Activated CD8-positive, alpha-beta T cell treated with anti-CD3 and anti-CD28 coated beads, Interleukin-2, amount 10 ng/mL, durations not matched to agents 7 days and 5 days (primary cell): Measurements from ENCODE around the gene KDM7A. TPM values are rescaled to one million over a fixed set of nuclear protein-coding genes. Genes with fewer than 3 reads are reported as not detected.

Experiments
- ATAC-seq: fragments of 150-1000 bp; cut with Tn5 transposase; one replicate; pipeline ENCODE4 v1.10.0; 2021; ENCODE audit warnings: moderate library complexity
- CTCF ChIA-PET: fragments of 350-600 bp; sonication (Branson Sonifier 250); formaldehyde crosslinking; loops from one replicate; lab custom pipeline; 2021; ENCODE audit warnings: antibody characterized with exemption; lab: Charles Lee
- POLR2A ChIA-PET: fragments of 350-600 bp; sonication (Branson Sonifier 250); formaldehyde crosslinking; loops from one replicate; lab custom pipeline; 2021; ENCODE audit warnings: antibody characterized with exemption; lab: Charles Lee
- DNase-seq: peaks from one replicate; pipeline ENCODE4 v3.0.0-alpha.2; 2020
- H3K27ac Mint-ChIP-seq: one replicate; pipeline ENCODE4 v1.8.0; 2021; ENCODE audit warnings: mild to moderate bottlenecking, mixed read lengths
- H3K27me3 Mint-ChIP-seq: one replicate; pipeline ENCODE4 v1.8.0; 2021; ENCODE audit warnings: low read depth, mixed read lengths
- H3K36me3 Mint-ChIP-seq: one replicate; pipeline ENCODE4 v1.8.0; 2021; ENCODE audit warnings: low read depth, mixed read lengths
- H3K4me1 Mint-ChIP-seq: one replicate; pipeline ENCODE4 v1.8.0; 2021; ENCODE audit warnings: low read depth, mixed read lengths
- H3K4me3 Mint-ChIP-seq: one replicate; pipeline ENCODE4 v1.8.0; 2021; ENCODE audit warnings: mild to moderate bottlenecking, mixed read lengths
- H3K9me3 Mint-ChIP-seq: one replicate; pipeline ENCODE4 v1.8.0; 2022; ENCODE audit warnings: mixed read lengths; ENCODE audit not compliant: insufficient read depth
- total RNA-seq, 2 experiments: library from RNA; stranded (reverse); gene quantifications; one replicate each; pipeline ENCODE4 v1.2.3, GENCODE V29; 2021

KDM7A gene
- total RNA-seq: 1 to 10 TPM; 3.9 to 4.1 TPM

- Mint-ChIP-seq H3K36me3 (peaks cover 4% of the 10 kb centered on the region), H3K27me3 (peaks cover 34% of the 10 kb centered on the region), H3K4me3 (peak within 1 kb of the TSS; percentile 90), H3K27ac (peak within 1 kb of the TSS; percentile 83), H3K4me1 (peaks cover 18% of the 10 kb centered on the region), H3K9me3 (no peaks in the 10 kb centered on the region)
- peak; percentile 82 for ATAC-seq
- CTCF ChIA-PET: interaction anchor here (0.6 to 2.1 kb wide), 15 partner anchors 9 to 301 kb away, joined by 3 to 11 read pairs (median 4); partner anchors contain the start of gene PARP12
- POLR2A ChIA-PET: interaction anchor here (0.6 to 2.2 kb wide), 17 partner anchors 8 to 887 kb away, joined by 3 to 25 read pairs (median 3); partner anchors contain the start of gene PARP12
- DNase-seq: peak; percentile 85
Measured at GRCh38 chr7:140176811-140177702, at the start of gene KDM7A. Gene KDM7A, minus strand, starts transcription at chr7:140176983. Its CDS starts 46 bp downstream, at chr7:140176937.

- H3K4me3 Mint-ChIP-seq: peak overlapping the region; percentile 8
- H3K27ac Mint-ChIP-seq: peak overlapping the region; percentile 57
- H3K9me3 Mint-ChIP-seq: no peaks in the 10 kb centered on the region
- no peaks in the 10 kb centered on the region for H3K27me3 Mint-ChIP-seq
- ATAC-seq (no peak), DNase-seq (no peak)
- H3K4me1 Mint-ChIP-seq: peaks cover 51% of the 10 kb centered on the region
- ChIA-PET CTCF (interaction anchor here (0.6 to 1.6 kb wide), 2 partner anchors 78 to 79 kb away, joined by 3 to 5 read pairs; no protein-coding TSS in a partner anchor), POLR2A (interaction anchor here (0.9 to 1.5 kb wide), 2 partner anchors 36 to 48 kb away, joined by 3 to 6 read pairs; no protein-coding TSS in a partner anchor)
- no peaks in the 10 kb centered on the region for H3K36me3 Mint-ChIP-seq
Measured at GRCh38 chr7:140225562-140226249, 48.9 kb upstream of the KDM7A start.

GRCh38 chr7:140223515-140224221 is 46.9 kb upstream of the KDM7A start:
- Mint-ChIP-seq H3K4me1 (peaks cover 41% of the 10 kb centered on the region), H3K4me3 (no peak overlapping the region), H3K27me3 (no peaks in the 10 kb centered on the region), H3K27ac (peak overlapping the region; percentile 73), H3K36me3 (no peaks in the 10 kb centered on the region), H3K9me3 (no peaks in the 10 kb centered on the region)
- CTCF ChIA-PET: no interaction called here
- DNase-seq: no peak
- ATAC-seq: peak; percentile 16
- POLR2A ChIA-PET: no interaction called here

- DNase-seq (no peak), ATAC-seq (no peak)
- ChIA-PET CTCF (no interaction called here), POLR2A (no interaction called here)
- H3K4me3 Mint-ChIP-seq: no peak overlapping the region
- no peaks in the 10 kb centered on the region for H3K27me3 Mint-ChIP-seq
- H3K36me3 Mint-ChIP-seq: no peaks in the 10 kb centered on the region
- H3K4me1 Mint-ChIP-seq: peaks cover 39% of the 10 kb centered on the region
- H3K9me3 Mint-ChIP-seq: peaks cover 7% of the 10 kb centered on the region
- no peak overlapping the region for H3K27ac Mint-ChIP-seq
Measured at GRCh38 chr7:140222814-140223213, 46.0 kb upstream of the KDM7A start.

- no peak overlapping the region for H3K4me3 Mint-ChIP-seq
- ChIA-PET CTCF (interaction anchor here (1.4 kb wide), 1 partner anchor 42 kb away, joined by 3 read pairs; no protein-coding TSS in a partner anchor), POLR2A (interaction anchor here (1.4 kb wide), 1 partner anchor 10 kb away, joined by 6 read pairs; no protein-coding TSS in a partner anchor)
- H3K27me3 Mint-ChIP-seq: no peaks in the 10 kb centered on the region
- H3K9me3 Mint-ChIP-seq: peaks cover 21% of the 10 kb centered on the region
- peaks cover 2% of the 10 kb centered on the region for H3K36me3 Mint-ChIP-seq
- peaks cover 34% of the 10 kb centered on the region for H3K4me1 Mint-ChIP-seq
- no peak overlapping the region for H3K27ac Mint-ChIP-seq
- DNase-seq: no peak
- no peak for ATAC-seq
Measured at GRCh38 chr7:140219672-140220524, 43.1 kb upstream of the KDM7A start.

- DNase-seq (no peak), ATAC-seq (no peak)
- no peaks in the 10 kb centered on the region for H3K27me3 Mint-ChIP-seq
- peaks cover 2% of the 10 kb centered on the region for H3K36me3 Mint-ChIP-seq
- H3K4me3 Mint-ChIP-seq: no peak overlapping the region
- peaks cover 37% of the 10 kb centered on the region for H3K4me1 Mint-ChIP-seq
- ChIA-PET POLR2A (no interaction called here), CTCF (no interaction called here)
- peaks cover 21% of the 10 kb centered on the region for H3K9me3 Mint-ChIP-seq
- peak overlapping the region; percentile 24 for H3K27ac Mint-ChIP-seq
Measured at GRCh38 chr7:140218656-140219055, 41.9 kb upstream of the KDM7A start.

- CTCF ChIA-PET: no interaction called here
- H3K4me1 Mint-ChIP-seq: peaks cover 31% of the 10 kb centered on the region
- H3K9me3 Mint-ChIP-seq: peaks cover 21% of the 10 kb centered on the region
- H3K4me3 Mint-ChIP-seq: no peak overlapping the region
- no peak for ATAC-seq
- POLR2A ChIA-PET: no interaction called here
- DNase-seq: no peak
- no peak overlapping the region for H3K27ac Mint-ChIP-seq
- H3K27me3 Mint-ChIP-seq: no peaks in the 10 kb centered on the region
- H3K36me3 Mint-ChIP-seq: peaks cover 2% of the 10 kb centered on the region
Measured at GRCh38 chr7:140217750-140218501, 41.1 kb upstream of the KDM7A start.

- ATAC-seq (no peak), DNase-seq (no peak)
- H3K36me3 Mint-ChIP-seq: peaks cover 2% of the 10 kb centered on the region
- POLR2A ChIA-PET: interaction anchor here (1.4 kb wide), 1 partner anchor 14 kb away, joined by 4 read pairs; no protein-coding TSS in a partner anchor
- H3K27ac Mint-ChIP-seq: peak overlapping the region; percentile 15
- CTCF ChIA-PET: no interaction called here
- peaks cover 45% of the 10 kb centered on the region for H3K4me1 Mint-ChIP-seq
- H3K4me3 Mint-ChIP-seq: no peak overlapping the region
- peaks cover 21% of the 10 kb centered on the region for H3K9me3 Mint-ChIP-seq
- H3K27me3 Mint-ChIP-seq: no peaks in the 10 kb centered on the region
Measured at GRCh38 chr7:140215281-140215680, 38.5 kb upstream of the KDM7A start.

GRCh38 chr7:140214075-140214684 is 37.4 kb upstream of the KDM7A start:
- CTCF ChIA-PET: no interaction called here
- ATAC-seq (no peak), DNase-seq (no peak)
- Mint-ChIP-seq H3K9me3 (peaks cover 21% of the 10 kb centered on the region), H3K27ac (peak overlapping the region; percentile 15), H3K36me3 (peaks cover 2% of the 10 kb centered on the region), H3K4me1 (peaks cover 53% of the 10 kb centered on the region), H3K27me3 (no peaks in the 10 kb centered on the region), H3K4me3 (no peak overlapping the region)
- POLR2A ChIA-PET: interaction anchor here (1.4 kb wide), 1 partner anchor 15 kb away, joined by 4 read pairs; no protein-coding TSS in a partner anchor

- Mint-ChIP-seq H3K4me1 (peaks cover 56% of the 10 kb centered on the region), H3K4me3 (no peak overlapping the region), H3K36me3 (peaks cover 2% of the 10 kb centered on the region), H3K9me3 (peaks cover 21% of the 10 kb centered on the region), H3K27me3 (no peaks in the 10 kb centered on the region), H3K27ac (peak overlapping the region; percentile 15)
- ATAC-seq (no peak), DNase-seq (no peak)
- ChIA-PET POLR2A (interaction anchor here (0.6 to 1.4 kb wide), 2 partner anchors 16 to 69 kb away, joined by 3 to 4 read pairs; no protein-coding TSS in a partner anchor), CTCF (interaction anchor here (1.6 kb wide), 1 partner anchor 16 kb away, joined by 4 read pairs; no protein-coding TSS in a partner anchor)
Measured at GRCh38 chr7:140213684-140214074, 36.9 kb upstream of the KDM7A start.
